GM19328 (cell line): ENCODE data around the gene SPRN.
"Not testable (repeated sequence)": the region's sequence is repeated elsewhere in the genome, so short reads cannot be mapped to it uniquely, and the experiment has no call there.

Source experiments
- ATAC-seq: cut with Tn5 transposase; IDR thresholded peaks from one replicate; pipeline ENCODE4 v1.9.1; 2021; ENCODE audit warnings: mild to moderate bottlenecking, moderate library complexity; ENCODE audit not compliant: unreplicated experiment

SPRN gene

DNA sequence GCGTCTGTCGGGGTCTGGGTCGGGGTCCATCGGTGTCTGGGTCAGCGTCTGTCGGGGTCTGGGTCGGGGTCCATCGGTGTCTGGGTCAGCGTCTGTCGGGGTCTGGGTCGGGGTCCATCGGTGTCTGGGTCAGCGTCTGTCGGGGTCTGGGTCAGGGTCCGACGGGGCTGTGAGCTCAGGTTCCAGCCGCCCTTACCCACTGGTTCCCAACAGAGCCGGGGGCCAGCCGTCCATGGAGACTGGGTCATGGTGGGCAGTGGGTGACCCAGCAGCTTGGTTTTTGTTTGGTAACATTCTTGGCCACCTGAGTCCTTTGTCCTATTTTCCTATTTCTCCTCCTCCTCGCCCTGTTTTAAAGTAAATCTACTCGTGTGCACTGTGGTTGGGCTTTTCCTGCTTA lies 16.9 kb upstream of the SPRN start:
- ATAC-seq = not testable (repeated sequence)

- ATAC-seq = no peak
These were observed 16.3 kb upstream of the SPRN start for GRCh38 chr10:133440633-133441285.

- no peak for ATAC-seq
These were observed 15.4 kb upstream of the SPRN start for GRCh38 chr10:133439517-133440461.

DNA sequence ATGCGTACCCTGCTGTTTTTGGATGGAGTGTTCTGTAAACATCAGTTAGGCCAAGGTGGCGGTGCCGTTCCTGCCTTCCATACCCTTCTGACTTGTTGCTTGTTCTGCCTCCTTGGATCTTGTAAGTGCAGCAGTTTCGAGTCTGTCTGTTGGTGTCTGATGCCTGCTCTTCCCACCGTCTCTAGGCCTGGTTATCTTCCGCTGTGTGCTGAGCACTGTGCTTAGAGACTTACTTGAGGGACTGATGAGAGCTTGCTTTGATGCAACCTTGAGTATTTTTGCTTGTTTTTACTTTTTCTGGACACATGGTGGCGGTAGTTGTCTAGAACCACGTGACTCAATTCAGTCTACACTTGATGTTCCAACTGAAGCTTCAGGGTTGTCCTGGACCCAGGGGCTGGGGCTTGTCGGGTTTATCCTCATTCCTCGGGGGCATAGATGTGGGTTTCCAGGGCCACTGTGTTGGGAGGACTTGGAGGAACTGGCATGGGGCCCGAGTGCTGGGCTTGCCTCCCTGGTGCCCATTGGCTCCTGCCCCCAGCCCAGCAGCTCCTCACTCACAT lies 14.4 kb upstream of the SPRN start:
- no peak for ATAC-seq

- not testable (repeated sequence) for ATAC-seq
These were observed 8.4 kb upstream of the SPRN start for GRCh38 chr10:133432789-133433188.

DNA sequence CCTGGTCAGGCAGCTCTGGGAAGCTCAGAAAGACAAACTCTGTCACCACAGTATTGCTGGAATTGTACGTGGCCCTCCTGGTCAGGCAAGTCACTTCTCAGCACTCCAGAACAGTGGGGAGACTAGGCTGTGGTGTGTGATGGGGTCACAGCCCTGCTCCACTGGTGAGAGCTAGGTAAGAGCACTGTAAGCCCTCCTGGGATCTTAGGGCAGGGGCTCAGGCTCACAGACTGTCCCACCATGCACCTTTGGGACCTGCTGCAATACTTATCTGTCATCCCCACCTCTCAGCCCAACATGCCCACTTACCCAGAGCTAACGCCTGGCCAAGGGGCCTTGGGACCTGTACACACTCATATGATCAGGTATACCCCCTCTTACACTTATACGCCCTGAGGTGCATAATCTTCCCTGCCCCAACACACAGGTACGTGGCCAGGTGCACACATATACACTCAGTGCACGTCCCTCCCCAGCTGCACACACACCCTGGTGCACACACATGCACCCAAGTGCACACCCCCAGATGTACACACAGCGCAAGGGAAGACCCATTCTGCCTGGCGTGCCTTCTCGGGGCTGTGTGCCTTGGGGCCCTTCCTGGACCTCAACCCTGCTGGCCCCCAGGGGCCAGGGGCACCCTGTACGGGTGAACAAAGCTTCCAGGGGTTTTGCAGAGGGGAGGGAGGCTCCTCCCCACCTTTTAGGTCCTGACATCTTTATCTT lies 7.6 kb upstream of the SPRN start:
- not testable (repeated sequence) for ATAC-seq

GRCh38 chr10:133429571-133429970 lies 5.1 kb upstream of the SPRN start:
- not testable (repeated sequence) for ATAC-seq

- not testable (repeated sequence) for ATAC-seq
These were observed 323 bp downstream of the SPRN start for GRCh38 chr10:133424102-133424501.

DNA sequence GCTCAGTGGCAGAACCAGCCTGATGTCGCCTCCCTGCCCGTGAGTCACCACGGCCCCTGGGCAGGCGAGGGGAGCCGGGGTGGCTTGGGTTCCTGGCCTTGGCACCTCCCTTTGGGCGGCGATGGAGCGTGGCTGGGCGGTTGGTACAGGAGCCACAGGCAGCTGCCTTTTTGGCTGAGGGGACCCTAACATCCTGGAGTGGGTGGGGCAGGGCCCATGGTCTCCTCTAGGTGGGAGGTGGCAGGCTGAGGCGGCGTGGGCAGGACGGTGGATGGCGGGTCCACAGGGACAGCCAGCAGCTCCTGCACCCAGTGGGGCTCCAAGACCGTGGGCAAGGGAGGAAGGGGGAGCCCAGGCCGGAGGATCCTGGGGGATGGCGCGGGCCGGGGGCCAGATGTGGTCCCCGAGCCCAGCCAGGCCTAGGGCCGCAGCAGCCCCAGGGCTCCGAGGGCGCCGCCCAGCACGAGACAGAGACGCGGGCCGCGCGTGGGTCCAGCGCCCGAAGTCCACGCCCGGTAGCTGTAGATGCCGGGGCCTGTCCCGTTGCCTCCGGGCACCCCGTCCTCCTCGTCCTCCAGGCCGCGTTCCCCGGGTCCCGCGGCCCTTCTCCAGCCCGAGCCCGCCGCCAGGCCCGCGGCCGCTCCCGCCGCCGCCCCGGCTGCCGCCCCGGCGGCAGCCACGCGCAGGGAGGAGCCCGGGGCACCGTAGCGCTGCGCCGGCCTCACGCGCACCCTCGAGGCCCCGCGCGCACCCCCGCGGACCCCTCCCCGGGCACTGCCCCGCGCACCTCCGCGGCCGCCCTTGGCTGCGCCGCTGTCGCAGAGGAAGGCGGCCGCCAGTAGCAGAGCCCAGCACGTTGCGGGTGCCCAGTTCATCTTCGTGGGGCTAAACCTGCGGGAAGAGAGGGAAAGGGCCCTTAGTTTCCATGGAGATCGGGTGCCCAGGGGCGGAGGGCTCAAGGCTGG lies 1.3 kb downstream of the SPRN start:
- no peak for ATAC-seq

GRCh38 chr10:133422223-133422806 lies 2.1 kb downstream of the SPRN start:
- no peak for ATAC-seq

GRCh38 chr10:133421336-133422222 lies 2.8 kb downstream of the SPRN start:
- no peak for ATAC-seq

DNA sequence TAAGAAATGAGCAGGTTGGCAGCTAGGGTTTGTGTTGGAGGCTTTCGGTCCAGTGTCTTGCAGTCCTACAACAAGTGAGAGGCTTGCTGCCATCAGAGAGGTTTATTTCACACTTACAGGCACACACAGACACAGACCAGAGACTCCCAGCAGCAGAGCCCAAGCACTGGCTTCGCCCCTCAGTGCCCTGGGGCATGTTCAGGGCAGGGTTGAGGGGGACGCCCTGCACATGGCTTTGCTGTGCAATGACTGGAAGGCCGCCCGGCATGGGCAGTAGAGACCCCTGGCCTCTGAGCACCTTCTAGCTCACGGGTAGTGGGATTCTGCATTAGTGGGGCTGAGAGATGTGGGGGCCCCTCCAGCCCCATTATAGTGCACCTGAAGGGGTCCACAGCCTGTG lies 3.8 kb downstream of the SPRN start:
- ATAC-seq = no peak

- ATAC-seq = no peak
These were observed 4.4 kb downstream of the SPRN start for GRCh38 chr10:133420028-133420427.

GRCh38 chr10:133419211-133419950 lies 5.0 kb downstream of the SPRN start:
- no peak for ATAC-seq

GRCh38 chr10:133418289-133418993 lies 6.0 kb downstream of the SPRN start:
- no peak for ATAC-seq

- no peak for ATAC-seq
These were observed 8.7 kb downstream of the SPRN start for GRCh38 chr10:133415752-133416151.

DNA sequence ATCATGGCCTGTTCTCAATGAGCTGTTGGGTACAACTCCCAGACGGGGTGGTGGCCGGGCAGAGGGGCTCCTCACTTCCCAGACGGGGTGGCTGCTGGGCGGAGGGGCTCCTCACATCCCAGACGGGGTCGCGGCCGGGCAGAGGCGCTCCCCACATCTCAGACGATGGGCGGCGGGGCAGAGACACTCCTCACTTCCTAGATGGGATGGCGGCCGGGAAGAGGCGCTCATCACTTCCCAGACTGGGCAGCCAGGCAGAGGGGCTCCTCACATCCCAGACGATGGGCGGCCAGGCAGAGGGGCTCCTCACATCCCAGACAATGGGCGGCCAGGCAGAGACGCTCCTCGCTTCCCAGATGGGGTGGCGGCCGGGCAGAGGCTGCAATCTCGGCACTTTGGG lies 10.0 kb downstream of the SPRN start:
- ATAC-seq = not testable (repeated sequence)
